Liver (tissue), 3 donors: ENCODE data around the gene TTC4.

Experiments used
- CTCF ChIP-seq: fragments of 150-350 bp; IDR thresholded peaks from 2 replicates; pipeline ENCODE4 v1.5.1; 2017; ENCODE audit warnings: improper control_type of control experiment, low read depth, low read length; ENCODE audit not compliant: missing input control
- EGR1 ChIP-seq, 2 donors: IDR thresholded peaks; 2 replicates each; pipeline ENCODE4 v1.6.1; 2016 to 2018; ENCODE audit warnings: antibody characterized with exemption in 2 of 2, low read depth in 2 of 2
- SP1 ChIP-seq: IDR thresholded peaks from 2 replicates; pipeline ENCODE4 v1.6.1; 2018; ENCODE audit warnings: antibody characterized with exemption, mild to moderate bottlenecking
- YY1 ChIP-seq: IDR thresholded peaks from 2 replicates; pipeline ENCODE4 v1.6.1; 2016; ENCODE audit warnings: antibody characterized with exemption, mild to moderate bottlenecking
- ZBTB33 ChIP-seq: IDR thresholded peaks from 2 replicates; pipeline ENCODE4 v1.6.1; 2016; ENCODE audit warnings: antibody characterized with exemption
- TF ChIP-seq, protein P1 (sequence below): IDR thresholded peaks from 2 replicates; pipeline ENCODE4 v1.6.1; 2016; ENCODE audit warnings: antibody characterized with exemption
- donor health status: healthy.
- donor health status: healthy.

DNA sequence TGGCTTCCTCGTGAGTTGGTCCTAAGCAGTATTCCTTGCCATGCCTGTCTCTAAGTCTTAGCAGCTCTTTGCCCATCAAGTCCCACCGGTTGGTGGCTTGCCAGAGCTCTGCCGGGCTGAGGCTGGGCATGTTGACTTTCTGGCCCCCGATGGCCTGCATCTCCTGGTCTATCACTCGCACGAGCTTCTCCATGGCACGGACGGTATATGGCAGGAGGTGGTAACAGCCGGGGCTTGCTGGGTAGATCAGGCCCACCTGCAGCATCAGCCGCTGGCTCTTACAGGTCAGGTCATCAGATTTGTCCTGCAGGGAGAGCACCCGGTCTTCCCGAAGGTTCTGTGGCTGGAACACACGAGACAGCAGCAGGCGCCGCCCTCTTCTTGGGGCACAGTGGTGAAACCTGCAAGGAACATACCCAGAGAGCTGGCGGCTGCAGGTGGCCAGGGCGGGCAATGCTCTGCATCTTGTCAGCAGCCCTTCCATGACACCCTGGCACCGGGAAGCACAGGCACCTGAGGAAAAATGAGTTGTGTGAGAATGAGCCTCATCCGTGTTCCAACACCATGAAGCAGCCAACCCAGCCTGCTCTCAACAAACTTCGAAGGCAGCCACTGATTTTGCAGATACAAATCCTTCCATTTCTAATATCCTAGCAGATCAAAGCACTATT lies 43.2 kb downstream of the TTC4 start:
- TF ChIP-seq CTCF (no peak), ZBTB33 (no peak), SP1 (no peak), YY1 (no peak), EGR1 (IDR thresholded peaks at IDR 0.05; ENCODE audit: low read depth in 2 of 2) (no peak)
- TF ChIP-seq, protein P1, sequence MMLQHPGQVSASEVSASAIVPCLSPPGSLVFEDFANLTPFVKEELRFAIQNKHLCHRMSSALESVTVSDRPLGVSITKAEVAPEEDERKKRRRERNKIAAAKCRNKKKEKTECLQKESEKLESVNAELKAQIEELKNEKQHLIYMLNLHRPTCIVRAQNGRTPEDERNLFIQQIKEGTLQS, result no peak
